Type B pancreatic cell (in vitro differentiated cells): Measurements from ENCODE around the gene S100A7A. TPM values are rescaled to one million over a fixed set of nuclear protein-coding genes. Genes with fewer than 3 reads are reported as not detected.
A peak's percentile ranks its signal among the peaks of the same experiment; 100 is the strongest.

Experiments used
- DNase-seq: peaks from one replicate; pipeline ENCODE4 v3.0.0; 2021; ENCODE audit warnings: mixed read lengths; ENCODE audit not compliant: unreplicated experiment; ENCODE audit errors: extremely low spot score
- H3K27ac Mint-ChIP-seq: 2 replicates; pipeline ENCODE4 v1.8.0; 2021; ENCODE audit warnings: mild to moderate bottlenecking, mixed read lengths
- H3K27me3 Mint-ChIP-seq: 2 replicates; pipeline ENCODE4 v1.8.0; 2021; ENCODE audit warnings: mixed read lengths
- H3K36me3 Mint-ChIP-seq: 2 replicates; pipeline ENCODE4 v1.8.0; 2021; ENCODE audit warnings: mixed read lengths
- H3K4me1 Mint-ChIP-seq: one replicate; pipeline ENCODE4 v1.8.0; 2021; ENCODE audit warnings: mixed read lengths; ENCODE audit not compliant: unreplicated experiment
- H3K4me3 Mint-ChIP-seq: 2 replicates; pipeline ENCODE4 v1.8.0; 2021; ENCODE audit warnings: mild to moderate bottlenecking, mixed read lengths
- H3K9me3 Mint-ChIP-seq: 2 replicates; pipeline ENCODE4 v1.8.0; 2021; ENCODE audit warnings: mixed read lengths
- CTCF ChIP-seq: fragments of 200-600 bp; sonication (generic); conservative IDR thresholded peaks from 2 replicates; pipeline ENCODE4 v1.5.0; 2021; ENCODE audit warnings: antibody characterized with exemption, mild to moderate bottlenecking
- long read RNA-seq: library from polyadenylated mRNA; unstranded; transcript quantifications from one replicate; pipeline ENCODE4 v2.0.0, GENCODE V29; 2020
- total RNA-seq: library from RNA; stranded (reverse); gene quantifications from 2 replicates; pipeline ENCODE4 v1.2.1, GENCODE V29; 2021; ENCODE audit warnings: low replicate concordance

S100A7A gene
- total RNA-seq: not detected in 2 replicates
- long read RNA-seq, partial matches to known transcripts: 0 of 1 reads
- long read RNA-seq, other reads (novel, unspliced or antisense): 1 of 1 reads

- TF ChIP-seq CTCF: no peak
- no peak within 1 kb of the TSS for H3K4me3 Mint-ChIP-seq
- H3K9me3 Mint-ChIP-seq: no peaks in the 10 kb centered on the region
- peaks cover 12% of the 10 kb centered on the region for H3K27me3 Mint-ChIP-seq
- H3K4me1 Mint-ChIP-seq: no peaks in the 10 kb centered on the region
- no peak within 1 kb of the TSS for H3K27ac Mint-ChIP-seq
- no peak for DNase-seq
- H3K36me3 Mint-ChIP-seq: no peaks in the 10 kb centered on the region
Observed at GRCh38 chr1:153415850-153416570, at the start of gene S100A7A. S100A7A (plus strand) TSS chr1:153416520; CDS start chr1:153418083, 1,563 bp downstream.

GRCh38 chr1:153367090-153367489, 49.2 kb upstream of the S100A7A start:
- H3K4me3 Mint-ChIP-seq: no peak overlapping the region
- peaks cover 8% of the 10 kb centered on the region for H3K27me3 Mint-ChIP-seq
- no peak for DNase-seq
- H3K27ac Mint-ChIP-seq: no peak overlapping the region
- H3K9me3 Mint-ChIP-seq: no peaks in the 10 kb centered on the region
- peaks cover 3% of the 10 kb centered on the region for H3K4me1 Mint-ChIP-seq
- no peaks in the 10 kb centered on the region for H3K36me3 Mint-ChIP-seq
- no peak for TF ChIP-seq CTCF

- Mint-ChIP-seq H3K9me3 (no peaks in the 10 kb centered on the region), H3K36me3 (no peaks in the 10 kb centered on the region), H3K4me1 (peaks cover 3% of the 10 kb centered on the region), H3K27ac (no peak overlapping the region), H3K4me3 (no peak overlapping the region), H3K27me3 (peaks cover 8% of the 10 kb centered on the region)
- no peak for TF ChIP-seq CTCF
- no peak for DNase-seq
Observed at GRCh38 chr1:153368495-153368894, 47.8 kb upstream of the S100A7A start.

DNA sequence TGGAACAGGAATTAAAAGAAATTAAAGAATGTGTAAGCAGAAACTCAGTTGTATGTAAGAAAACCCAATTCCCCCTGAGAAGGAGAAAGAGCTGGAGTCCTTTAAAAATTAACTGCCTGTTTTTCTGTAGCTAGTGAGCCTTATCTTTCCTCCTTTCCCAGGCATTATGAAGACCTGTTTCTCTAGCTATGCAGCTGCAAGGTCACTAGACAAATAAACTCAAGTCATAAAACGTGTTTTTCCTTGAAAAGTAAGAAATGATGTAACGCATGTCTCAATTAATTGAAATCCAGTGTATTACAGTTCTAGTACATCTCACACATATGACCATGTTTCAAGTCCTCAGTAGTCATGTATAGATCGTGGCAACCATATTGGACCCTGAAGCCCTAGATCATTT, 46.2 kb upstream of the S100A7A start:
- Mint-ChIP-seq H3K4me1 (peaks cover 3% of the 10 kb centered on the region), H3K27me3 (peaks cover 8% of the 10 kb centered on the region), H3K4me3 (no peak overlapping the region), H3K9me3 (no peaks in the 10 kb centered on the region), H3K36me3 (no peaks in the 10 kb centered on the region), H3K27ac (peak overlapping the region; percentile 75)
- no peak for TF ChIP-seq CTCF
- no peak for DNase-seq

DNA sequence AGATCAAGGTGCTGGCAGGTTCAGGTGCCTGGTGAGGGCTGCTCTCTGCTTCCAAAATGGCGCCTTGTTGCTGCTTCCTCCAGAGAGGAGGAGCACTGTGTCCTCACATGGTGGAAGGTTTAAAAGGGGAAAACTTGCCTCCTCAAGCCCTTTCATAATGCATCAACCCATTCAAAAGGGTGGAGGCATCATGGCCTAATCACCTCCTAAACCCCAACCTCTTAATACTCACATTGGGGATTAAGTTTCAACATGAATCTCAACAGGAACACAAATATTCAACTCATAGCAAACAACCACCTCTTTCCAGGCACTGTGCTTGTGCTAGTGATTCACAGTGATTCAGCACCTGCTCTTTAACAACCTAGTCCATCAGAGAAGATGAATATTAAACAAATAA, 45.1 kb upstream of the S100A7A start:
- H3K9me3 Mint-ChIP-seq: no peaks in the 10 kb centered on the region
- peaks cover 2% of the 10 kb centered on the region for H3K27me3 Mint-ChIP-seq
- H3K4me3 Mint-ChIP-seq: no peak overlapping the region
- H3K4me1 Mint-ChIP-seq: no peaks in the 10 kb centered on the region
- no peak overlapping the region for H3K27ac Mint-ChIP-seq
- no peak for TF ChIP-seq CTCF
- no peaks in the 10 kb centered on the region for H3K36me3 Mint-ChIP-seq
- no peak for DNase-seq
